H9 (cell line): ENCODE data around the gene DDX47. TPM values are rescaled to one million over a fixed set of nuclear protein-coding genes. Genes with fewer than 3 reads are reported as not detected.
"Not testable (repeated sequence)": the region's sequence is repeated elsewhere in the genome, so short reads cannot be mapped to it uniquely, and the experiment has no call there.

Experiments
- DNase-seq: peaks from one replicate; pipeline ENCODE4 v3.0.0-alpha.2; 2017
- H2AFZ ChIP-seq: one replicate; pipeline ENCODE4 v1.6.1; 2013; ENCODE audit warnings: mild to moderate bottlenecking, low read length, control low read depth, moderate library complexity
- H2AK5ac ChIP-seq: 2 replicates; pipeline ENCODE4 v1.6.1; 2013; ENCODE audit warnings: low read length, control low read depth, mixed read lengths; ENCODE audit not compliant: insufficient read length
- H2BK120ac ChIP-seq: one replicate; pipeline ENCODE4 v1.6.1; 2013; ENCODE audit warnings: low read depth, mild to moderate bottlenecking, low read length, control low read depth, inconsistent platforms; ENCODE audit not compliant: poor library complexity, severe bottlenecking
- H2BK12ac ChIP-seq: 2 replicates; pipeline ENCODE4 v1.6.1; 2013; ENCODE audit warnings: low read length, control low read depth, mixed read lengths, low read depth; ENCODE audit not compliant: insufficient read length
- H2BK15ac ChIP-seq: 2 replicates; pipeline ENCODE4 v1.6.1; 2013; ENCODE audit warnings: low read depth, low read length, control low read depth
- H2BK20ac ChIP-seq: one replicate; pipeline ENCODE4 v1.6.1; 2013; ENCODE audit warnings: low read depth, mild to moderate bottlenecking, low read length, control low read depth, inconsistent platforms; ENCODE audit not compliant: poor library complexity, severe bottlenecking
- H2BK5ac ChIP-seq: 2 replicates; pipeline ENCODE4 v1.6.1; 2013; ENCODE audit warnings: low read length, control low read depth, mixed read lengths; ENCODE audit not compliant: insufficient read length
- H3K14ac ChIP-seq: 2 replicates; pipeline ENCODE4 v1.6.1; 2013; ENCODE audit warnings: low read length, control low read depth; ENCODE audit not compliant: insufficient read depth
- H3K18ac ChIP-seq: 2 replicates; pipeline ENCODE4 v1.6.1; 2013; ENCODE audit warnings: low read depth, mild to moderate bottlenecking, mixed read lengths, low read length, control low read depth; ENCODE audit not compliant: insufficient read length
- H3K23ac ChIP-seq: 2 replicates; pipeline ENCODE4 v1.6.1; 2013; ENCODE audit warnings: low read length, control low read depth, mixed read lengths, low read depth; ENCODE audit not compliant: insufficient read length
- H3K23me2 ChIP-seq: 2 replicates; pipeline ENCODE4 v1.6.1; 2013; ENCODE audit warnings: low read depth, mild to moderate bottlenecking, mixed read lengths, low read length, control low read depth; ENCODE audit not compliant: insufficient read length, poor library complexity, severe bottlenecking
- H3K27ac ChIP-seq: 2 replicates; pipeline ENCODE4 v1.5.1; 2013; ENCODE audit warnings: low read length, control low read depth, mixed read lengths, low read depth; ENCODE audit not compliant: insufficient read length
- H3K27me3 ChIP-seq: 2 replicates; pipeline ENCODE4 v1.6.1; 2013; ENCODE audit warnings: low read length, control low read depth, inconsistent platforms; ENCODE audit not compliant: insufficient read depth
- H3K4ac ChIP-seq: 2 replicates; pipeline ENCODE4 v1.6.1; 2013; ENCODE audit warnings: low read depth, mild to moderate bottlenecking, control low read depth, inconsistent platforms, low read length, moderate library complexity
- H3K4me1 ChIP-seq: 2 replicates; pipeline ENCODE4 v1.6.1; 2013; ENCODE audit warnings: low read length, control low read depth, inconsistent platforms; ENCODE audit not compliant: insufficient read depth
- H3K4me2 ChIP-seq: 2 replicates; pipeline ENCODE4 v1.6.1; 2013; ENCODE audit warnings: low read length, control low read depth, mixed read lengths; ENCODE audit not compliant: insufficient read length, insufficient read depth
- H3K56ac ChIP-seq: 2 replicates; pipeline ENCODE4 v1.6.1; 2013; ENCODE audit warnings: low read depth, mild to moderate bottlenecking, mixed read lengths, low read length, control low read depth; ENCODE audit not compliant: insufficient read length
- H3K79me1 ChIP-seq: 2 replicates; pipeline ENCODE4 v1.6.1; 2013; ENCODE audit warnings: low read depth, mild to moderate bottlenecking, moderate library complexity, low read length, control low read depth, inconsistent platforms; ENCODE audit not compliant: insufficient read depth, poor library complexity, severe bottlenecking
- H3K79me2 ChIP-seq: 2 replicates; pipeline ENCODE4 v1.6.1; 2013; ENCODE audit warnings: low read length, control low read depth, inconsistent platforms; ENCODE audit not compliant: insufficient read depth
- H3K9ac ChIP-seq: 2 replicates; pipeline ENCODE4 v1.6.1; 2013; ENCODE audit warnings: low read length, control low read depth, mixed read lengths; ENCODE audit not compliant: insufficient read length; ENCODE audit errors: extremely low read depth
- H3K9me3 ChIP-seq: one replicate; pipeline ENCODE4 v1.6.1; 2013; ENCODE audit warnings: low read depth, low read length, inconsistent platforms; ENCODE audit not compliant: control insufficient read depth
- H3T11ph ChIP-seq: one replicate; pipeline ENCODE4 v1.6.1; 2013; ENCODE audit warnings: mild to moderate bottlenecking, low read length, control low read depth, inconsistent platforms
- H4K20me1 ChIP-seq: one replicate; pipeline ENCODE4 v1.6.1; 2013; ENCODE audit not compliant: control insufficient read depth, insufficient read length, insufficient read depth
- H4K5ac ChIP-seq: 2 replicates; pipeline ENCODE4 v1.6.1; 2013; ENCODE audit warnings: low read depth, mild to moderate bottlenecking, mixed read lengths, low read length, control low read depth; ENCODE audit not compliant: insufficient read length
- H4K8ac ChIP-seq: replicated peaks from 2 replicates; pipeline ENCODE4 v1.6.1; 2013; ENCODE audit warnings: low read length, control low read depth, mixed read lengths, low read depth; ENCODE audit not compliant: insufficient read length
- H4K91ac ChIP-seq: 2 replicates; pipeline ENCODE4 v1.6.1; 2013; ENCODE audit warnings: low read depth, mild to moderate bottlenecking, moderate library complexity, mixed read lengths, low read length, control low read depth; ENCODE audit not compliant: insufficient read length
- H3K27ac Mint-ChIP-seq, 3 experiments: 2 replicates in 2 of 3; 3 replicates in 1 of 3; pipeline ENCODE4 v1.8.0; 2020 to 2021; ENCODE audit warnings: mixed read lengths in 3 of 3, mild to moderate bottlenecking in 1 of 3, moderate library complexity in 1 of 3
- H3K27me3 Mint-ChIP-seq: 2 replicates; pipeline ENCODE4 v1.8.0; 2021; ENCODE audit warnings: low read depth, mild to moderate bottlenecking, moderate library complexity, mixed read lengths
- H3K36me3 Mint-ChIP-seq, 3 experiments: 2 replicates in 2 of 3; 3 replicates in 1 of 3; pipeline ENCODE4 v1.8.0; 2020 to 2021; ENCODE audit warnings: low read depth in 3 of 3, mixed read lengths in 3 of 3; ENCODE audit not compliant: insufficient read depth in 1 of 3
- H3K4me1 Mint-ChIP-seq, 2 experiments: 2 replicates each; pipeline ENCODE4 v1.8.0; 2020; ENCODE audit warnings: mixed read lengths in 2 of 2
- H3K4me3 Mint-ChIP-seq, 2 experiments: 2 replicates in 1 of 2; 3 replicates in 1 of 2; pipeline ENCODE4 v1.8.0; 2020 to 2021; ENCODE audit warnings: mild to moderate bottlenecking in 2 of 2, mixed read lengths in 2 of 2, moderate library complexity in 1 of 2
- H3K9me3 Mint-ChIP-seq, 2 experiments: 2 replicates in 1 of 2; 3 replicates in 1 of 2; pipeline ENCODE4 v1.8.0; 2020; ENCODE audit warnings: mild to moderate bottlenecking in 2 of 2, mixed read lengths in 2 of 2, moderate library complexity in 1 of 2
- CTCF ChIP-seq: fragments of 200-600 bp; sonication (generic); conservative IDR thresholded peaks from 3 replicates; pipeline ENCODE4 v1.8.0; 2021; ENCODE audit warnings: antibody characterized with exemption, mild to moderate bottlenecking
- WGBS: extraction: QIAGEN DNeasy Blood & Tissue Kit; methylation state at CpG from one replicate; pipeline ENCODE4 v1.1.7; 2013; ENCODE audit warnings: missing lambda C conversion rate, low lambda C conversion rate, mixed read lengths; ENCODE audit not compliant: insufficient read length; ENCODE audit errors: extremely low coverage; 5-methylcytosine and 5-hydroxymethylcytosine counted together
- total RNA-seq: library from RNA; stranded (reverse); gene quantifications from 2 replicates; pipeline ENCODE4 v1.2.1, GENCODE V29; 2021

DDX47 gene
- total RNA-seq, 1 experiment from 2014 or later, result 78.2 TPM

GRCh38 chr12:12845794-12846243 lies 32.7 kb downstream of the DDX47 start:
- H3K4ac ChIP-seq, result no peak overlapping the region
- no peak overlapping the region for H2BK15ac ChIP-seq
- Mint-ChIP-seq H3K9me3 (peaks cover 0 to 6% of the 10 kb centered on the region in 2 experiments; a peak in 1 of 5 replicates), H3K36me3 (peaks cover 8 to 12% (median 9%) of the 10 kb centered on the region in 3 experiments), H3K27me3 (no peaks in the 10 kb centered on the region), H3K27ac (0 out of 7 replicates have a peak overlapping the region, but pooled peaks of 1 of the 3 experiments have one; percentile 36), H3K4me3 (no peak overlapping the region), H3K4me1 (no peaks in the 10 kb centered on the region)
- H3K4me1 ChIP-seq, result no peaks in the 10 kb centered on the region
- H3K79me2 ChIP-seq, result no peaks in the 10 kb centered on the region
- H2AK5ac ChIP-seq, result no peak overlapping the region
- H2BK12ac ChIP-seq, result no peak overlapping the region
- no peak overlapping the region for H3K9ac ChIP-seq
- no peak overlapping the region for H3K18ac ChIP-seq
- no peak overlapping the region for H3K27ac ChIP-seq
- no peak for TF ChIP-seq CTCF
- no CpG with 5 or more reads among the region's 4 CpGs for WGBS
- no peak overlapping the region for H3K56ac ChIP-seq
- H3K23ac ChIP-seq, result no peak overlapping the region
- H4K5ac ChIP-seq, result no peak overlapping the region
- no peak overlapping the region for H2AFZ ChIP-seq
- H3K79me1 ChIP-seq, result no peaks in the 10 kb centered on the region
- H4K8ac ChIP-seq, result no peak overlapping the region
- H3K14ac ChIP-seq, result no peak overlapping the region
- H3K23me2 ChIP-seq, result no peaks in the 10 kb centered on the region
- H4K91ac ChIP-seq, result no peak overlapping the region
- H3K9me3 ChIP-seq, result no peaks in the 10 kb centered on the region
- no peak overlapping the region for H2BK20ac ChIP-seq
- no peaks in the 10 kb centered on the region for H4K20me1 ChIP-seq
- H2BK120ac ChIP-seq, result no peak overlapping the region
- H3K4me2 ChIP-seq, result no peak overlapping the region
- H3T11ph ChIP-seq, result no peak overlapping the region
- no peak for DNase-seq
- H2BK5ac ChIP-seq, result no peak overlapping the region
- H3K27me3 ChIP-seq, result no peaks in the 10 kb centered on the region

DNA sequence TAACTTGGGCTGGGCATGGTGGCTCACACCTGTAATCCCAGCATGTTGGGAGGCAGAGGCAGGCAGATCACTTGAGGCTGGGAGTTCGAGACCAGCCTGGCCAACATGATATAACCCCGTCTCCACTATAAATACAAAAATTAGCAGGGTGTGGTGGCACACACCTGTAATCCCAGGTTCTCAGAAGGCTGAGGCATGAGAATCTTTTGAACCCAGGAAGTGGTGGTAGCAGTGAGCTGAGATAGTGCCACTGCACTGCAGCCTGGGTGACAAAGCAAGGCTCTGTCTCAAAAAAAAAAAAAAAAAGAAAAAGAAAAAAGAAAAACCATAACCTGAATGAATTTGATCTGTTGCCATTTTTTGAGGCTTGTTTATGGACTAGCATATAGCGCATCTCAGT lies 33.6 kb downstream of the DDX47 start:
- not testable (repeated sequence) for H3K9me3 ChIP-seq, H3K27me3 Mint-ChIP-seq, H3K27ac Mint-ChIP-seq, H3K27ac ChIP-seq, H3K23ac ChIP-seq, H4K5ac ChIP-seq, H2BK120ac ChIP-seq, H3K9ac ChIP-seq, H2AK5ac ChIP-seq, H3K9me3 Mint-ChIP-seq, H4K91ac ChIP-seq, H3K56ac ChIP-seq, H4K20me1 ChIP-seq, H2BK15ac ChIP-seq, H2BK5ac ChIP-seq, H3K4me1 Mint-ChIP-seq, H3K79me2 ChIP-seq, H3K4ac ChIP-seq, H3K4me2 ChIP-seq, H3K4me1 ChIP-seq, H4K8ac ChIP-seq, H3T11ph ChIP-seq, H2BK12ac ChIP-seq, DNase-seq, H3K23me2 ChIP-seq, H2AFZ ChIP-seq, H3K18ac ChIP-seq, H3K4me3 Mint-ChIP-seq, H3K79me1 ChIP-seq, H3K27me3 ChIP-seq, H3K14ac ChIP-seq, H2BK20ac ChIP-seq
- no CpG with 5 or more reads among the region's 3 CpGs for WGBS
- peaks cover 12 to 19% (median 14%) of the 10 kb centered on the region in 3 experiments for H3K36me3 Mint-ChIP-seq
